ENCODE results near the gene COG5. TPM values are rescaled to one million over a fixed set of nuclear protein-coding genes. Genes with fewer than 3 reads are reported as not detected.
A peak's percentile ranks its signal among the peaks of the same experiment; 100 is the strongest.

Gene COG5
- total and polyA plus RNA-seq, 10 of the 15 experiments (the other 5 are each of a cell fraction or from before 2014, with no cell fraction given): 5.5 to 27.9 (median 15.6) TPM

GRCh38 chr7:107169120-107170050 lies 394.3 kb downstream of the COG5 start (continued):
- TF ChIP-seq NFYB (IDR thresholded peaks at IDR 0.05; ENCODE audit: insufficient read depth, low read depth, low read length) (no peak), ETV6 (conservative IDR thresholded peaks at IDR 0.05 in 1 of 2, IDR thresholded peaks at IDR 0.05 in 1 of 2; ENCODE audit: borderline replicate concordance in 1 of 2, low read depth in 1 of 2) (no peak), NR2C2 (IDR thresholded peaks at IDR 0.05; ENCODE audit: borderline replicate concordance, control insufficient read depth, insufficient read length, low read depth) (no peak), ZBTB33 (IDR thresholded peaks at IDR 0.05) (no peak), ZZZ3 (IDR thresholded peaks at IDR 0.05; ENCODE audit: control insufficient read depth, insufficient read length, low read depth) (no peak), CEBPB (IDR thresholded peaks at IDR 0.05; ENCODE audit: borderline replicate concordance in 1 of 2, low read depth in 2 of 2, low read length in 2 of 2) (no peak), RFX5 (IDR thresholded peaks at IDR 0.05; ENCODE audit: low read depth, low read length) (no peak), USF2 (IDR thresholded peaks at IDR 0.05; ENCODE audit: borderline replicate concordance, low read depth, low read length) (peak; percentile 78), RAD21 (IDR thresholded peaks at IDR 0.05; ENCODE audit: insufficient read depth, low read depth, low read length) (no peak), BACH1 (IDR thresholded peaks at IDR 0.05; ENCODE audit: borderline replicate concordance) (peak; percentile 77; the same call in 1 of the 2 replicates)
- TF ChIP-seq, protein P1, sequence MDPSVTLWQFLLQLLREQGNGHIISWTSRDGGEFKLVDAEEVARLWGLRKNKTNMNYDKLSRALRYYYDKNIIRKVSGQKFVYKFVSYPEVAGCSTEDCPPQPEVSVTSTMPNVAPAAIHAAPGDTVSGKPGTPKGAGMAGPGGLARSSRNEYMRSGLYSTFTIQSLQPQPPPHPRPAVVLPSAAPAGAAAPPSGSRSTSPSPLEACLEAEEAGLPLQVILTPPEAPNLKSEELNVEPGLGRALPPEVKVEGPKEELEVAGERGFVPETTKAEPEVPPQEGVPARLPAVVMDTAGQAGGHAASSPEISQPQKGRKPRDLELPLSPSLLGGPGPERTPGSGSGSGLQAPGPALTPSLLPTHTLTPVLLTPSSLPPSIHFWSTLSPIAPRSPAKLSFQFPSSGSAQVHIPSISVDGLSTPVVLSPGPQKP (IDR thresholded peaks at IDR 0.05; ENCODE audit: low read depth, low read length): no peak; the same call in 1 of the 2 replicates
- TF ChIP-seq, protein P2, sequence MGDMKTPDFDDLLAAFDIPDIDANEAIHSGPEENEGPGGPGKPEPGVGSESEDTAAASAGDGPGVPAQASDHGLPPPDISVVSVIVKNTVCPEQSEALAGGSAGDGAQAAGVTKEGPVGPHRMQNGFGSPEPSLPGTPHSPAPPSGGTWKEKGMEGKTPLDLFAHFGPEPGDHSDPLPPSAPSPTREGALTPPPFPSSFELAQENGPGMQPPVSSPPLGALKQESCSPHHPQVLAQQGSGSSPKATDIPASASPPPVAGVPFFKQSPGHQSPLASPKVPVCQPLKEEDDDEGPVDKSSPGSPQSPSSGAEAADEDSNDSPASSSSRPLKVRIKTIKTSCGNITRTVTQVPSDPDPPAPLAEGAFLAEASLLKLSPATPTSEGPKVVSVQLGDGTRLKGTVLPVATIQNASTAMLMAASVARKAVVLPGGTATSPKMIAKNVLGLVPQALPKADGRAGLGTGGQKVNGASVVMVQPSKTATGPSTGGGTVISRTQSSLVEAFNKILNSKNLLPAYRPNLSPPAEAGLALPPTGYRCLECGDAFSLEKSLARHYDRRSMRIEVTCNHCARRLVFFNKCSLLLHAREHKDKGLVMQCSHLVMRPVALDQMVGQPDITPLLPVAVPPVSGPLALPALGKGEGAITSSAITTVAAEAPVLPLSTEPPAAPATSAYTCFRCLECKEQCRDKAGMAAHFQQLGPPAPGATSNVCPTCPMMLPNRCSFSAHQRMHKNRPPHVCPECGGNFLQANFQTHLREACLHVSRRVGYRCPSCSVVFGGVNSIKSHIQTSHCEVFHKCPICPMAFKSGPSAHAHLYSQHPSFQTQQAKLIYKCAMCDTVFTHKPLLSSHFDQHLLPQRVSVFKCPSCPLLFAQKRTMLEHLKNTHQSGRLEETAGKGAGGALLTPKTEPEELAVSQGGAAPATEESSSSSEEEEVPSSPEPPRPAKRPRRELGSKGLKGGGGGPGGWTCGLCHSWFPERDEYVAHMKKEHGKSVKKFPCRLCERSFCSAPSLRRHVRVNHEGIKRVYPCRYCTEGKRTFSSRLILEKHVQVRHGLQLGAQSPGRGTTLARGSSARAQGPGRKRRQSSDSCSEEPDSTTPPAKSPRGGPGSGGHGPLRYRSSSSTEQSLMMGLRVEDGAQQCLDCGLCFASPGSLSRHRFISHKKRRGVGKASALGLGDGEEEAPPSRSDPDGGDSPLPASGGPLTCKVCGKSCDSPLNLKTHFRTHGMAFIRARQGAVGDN (IDR thresholded peaks at IDR 0.05): 0 out of 2 replicates have a peak, but pooled peaks have one; percentile 40
- TF ChIP-seq, protein P3, sequence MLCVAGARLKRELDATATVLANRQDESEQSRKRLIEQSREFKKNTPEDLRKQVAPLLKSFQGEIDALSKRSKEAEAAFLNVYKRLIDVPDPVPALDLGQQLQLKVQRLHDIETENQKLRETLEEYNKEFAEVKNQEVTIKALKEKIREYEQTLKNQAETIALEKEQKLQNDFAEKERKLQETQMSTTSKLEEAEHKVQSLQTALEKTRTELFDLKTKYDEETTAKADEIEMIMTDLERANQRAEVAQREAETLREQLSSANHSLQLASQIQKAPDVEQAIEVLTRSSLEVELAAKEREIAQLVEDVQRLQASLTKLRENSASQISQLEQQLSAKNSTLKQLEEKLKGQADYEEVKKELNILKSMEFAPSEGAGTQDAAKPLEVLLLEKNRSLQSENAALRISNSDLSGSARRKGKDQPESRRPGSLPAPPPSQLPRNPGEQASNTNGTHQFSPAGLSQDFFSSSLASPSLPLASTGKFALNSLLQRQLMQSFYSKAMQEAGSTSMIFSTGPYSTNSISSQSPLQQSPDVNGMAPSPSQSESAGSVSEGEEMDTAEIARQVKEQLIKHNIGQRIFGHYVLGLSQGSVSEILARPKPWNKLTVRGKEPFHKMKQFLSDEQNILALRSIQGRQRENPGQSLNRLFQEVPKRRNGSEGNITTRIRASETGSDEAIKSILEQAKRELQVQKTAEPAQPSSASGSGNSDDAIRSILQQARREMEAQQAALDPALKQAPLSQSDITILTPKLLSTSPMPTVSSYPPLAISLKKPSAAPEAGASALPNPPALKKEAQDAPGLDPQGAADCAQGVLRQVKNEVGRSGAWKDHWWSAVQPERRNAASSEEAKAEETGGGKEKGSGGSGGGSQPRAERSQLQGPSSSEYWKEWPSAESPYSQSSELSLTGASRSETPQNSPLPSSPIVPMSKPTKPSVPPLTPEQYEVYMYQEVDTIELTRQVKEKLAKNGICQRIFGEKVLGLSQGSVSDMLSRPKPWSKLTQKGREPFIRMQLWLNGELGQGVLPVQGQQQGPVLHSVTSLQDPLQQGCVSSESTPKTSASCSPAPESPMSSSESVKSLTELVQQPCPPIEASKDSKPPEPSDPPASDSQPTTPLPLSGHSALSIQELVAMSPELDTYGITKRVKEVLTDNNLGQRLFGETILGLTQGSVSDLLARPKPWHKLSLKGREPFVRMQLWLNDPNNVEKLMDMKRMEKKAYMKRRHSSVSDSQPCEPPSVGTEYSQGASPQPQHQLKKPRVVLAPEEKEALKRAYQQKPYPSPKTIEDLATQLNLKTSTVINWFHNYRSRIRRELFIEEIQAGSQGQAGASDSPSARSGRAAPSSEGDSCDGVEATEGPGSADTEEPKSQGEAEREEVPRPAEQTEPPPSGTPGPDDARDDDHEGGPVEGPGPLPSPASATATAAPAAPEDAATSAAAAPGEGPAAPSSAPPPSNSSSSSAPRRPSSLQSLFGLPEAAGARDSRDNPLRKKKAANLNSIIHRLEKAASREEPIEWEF (IDR thresholded peaks at IDR 0.05; ENCODE audit: insufficient replicate concordance, low read depth, low read length): no peak
